GM12873 (cell line): ENCODE data around the gene TBC1D30.

Source experiments
- CTCF ChIP-seq: IDR thresholded peaks from 2 replicates; pipeline ENCODE4 v1.5.1; 2012; ENCODE audit warnings: low read depth, mild to moderate bottlenecking, moderate library complexity, low read length, control low read depth; ENCODE audit not compliant: insufficient read depth; ENCODE audit errors: missing control alignments

Gene TBC1D30

GRCh38 chr12:64876388-64877071, 52.1 kb downstream of the TBC1D30 start:
- no peak for TF ChIP-seq CTCF

GRCh38 chr12:64877363-64878004, 53.0 kb downstream of the TBC1D30 start:
- no peak for TF ChIP-seq CTCF

GRCh38 chr12:64882687-64883086, 58.2 kb downstream of the TBC1D30 start:
- no peak for TF ChIP-seq CTCF

GRCh38 chr12:64883264-64884163, 59.1 kb downstream of the TBC1D30 start:
- TF ChIP-seq CTCF, result no peak

GRCh38 chr12:64884164-64884542, 59.7 kb downstream of the TBC1D30 start:
- no peak for TF ChIP-seq CTCF

GRCh38 chr12:64884728-64885127, 60.3 kb downstream of the TBC1D30 start:
- no peak for TF ChIP-seq CTCF

- TF ChIP-seq CTCF, result no peak
These were observed 65.2 kb downstream of the TBC1D30 start for GRCh38 chr12:64889434-64890216.
